ENCODE results near the gene SIL1.

GRCh38 chr5:138929571-138929955, 268.6 kb downstream of the SIL1 start:
- no peak for TF ChIP-seq CTCF (IDR thresholded peaks at IDR 0.05)
- TF ChIP-seq POLR2A (IDR thresholded peaks at IDR 0.05): no peak
- TF ChIP-seq EP300 (IDR thresholded peaks at IDR 0.05): no peak
